Calu3 (cell line): ENCODE data around the gene FAM241A. TPM values are rescaled to one million over a fixed set of nuclear protein-coding genes. Genes with fewer than 3 reads are reported as not detected.

Source experiments
- BruUV-seq: library from RNA; stranded (reverse); fragments of 400-500 nt; replicated peaks from 2 replicates; lab custom pipeline; 2021; lab: Mats Ljungman, UMichigan
- CTCF ChIA-PET: fragments of 300-600 bp; sonication (Branson Sonifier 250); formaldehyde crosslinking; loops from one replicate; lab custom pipeline; 2022; ENCODE audit warnings: antibody characterized with exemption; lab: Charles Lee
- DNase-seq: peaks from one replicate; pipeline ENCODE4 v3.0.0; 2022
- H3K27ac Mint-ChIP-seq: one replicate; pipeline ENCODE4 v1.8.0; 2022; ENCODE audit warnings: mixed read lengths; ENCODE audit not compliant: unreplicated experiment
- H3K27me3 Mint-ChIP-seq: one replicate; pipeline ENCODE4 v1.8.0; 2022; ENCODE audit warnings: mixed read lengths; ENCODE audit not compliant: unreplicated experiment
- H3K36me3 Mint-ChIP-seq: one replicate; pipeline ENCODE4 v1.8.0; 2022; ENCODE audit warnings: mild to moderate bottlenecking, moderate library complexity, mixed read lengths; ENCODE audit not compliant: insufficient read depth, unreplicated experiment
- H3K4me1 Mint-ChIP-seq: one replicate; pipeline ENCODE4 v1.8.0; 2022; ENCODE audit warnings: mild to moderate bottlenecking, low read depth, mixed read lengths; ENCODE audit not compliant: unreplicated experiment
- H3K4me3 Mint-ChIP-seq: one replicate; pipeline ENCODE4 v1.8.0; 2022; ENCODE audit warnings: mild to moderate bottlenecking, low read depth, moderate library complexity, mixed read lengths; ENCODE audit not compliant: unreplicated experiment
- H3K9me3 Mint-ChIP-seq: one replicate; pipeline ENCODE4 v1.8.0; 2022; ENCODE audit warnings: low read depth, mixed read lengths; ENCODE audit not compliant: unreplicated experiment
- CTCF ChIP-seq: fragments of 200-600 bp; IDR thresholded peaks from one replicate; pipeline ENCODE4 v1.8.0; 2022; ENCODE audit warnings: antibody characterized with exemption; ENCODE audit not compliant: unreplicated experiment
- intact Hi-C: fragments of 100-400 bp; cut with micrococcal nuclease; formaldehyde crosslinking; loops from one replicate; pipeline ENCODE4 v1.10.0; 2022; ENCODE audit not compliant: unreplicated experiment
- total RNA-seq: library from RNA; stranded (reverse); gene quantifications from 2 replicates; pipeline ENCODE4 v1.2.3, GENCODE V29; 2022

Gene FAM241A
- total RNA-seq, 1 experiment from 2014 or later, result 1.6 TPM

DNA sequence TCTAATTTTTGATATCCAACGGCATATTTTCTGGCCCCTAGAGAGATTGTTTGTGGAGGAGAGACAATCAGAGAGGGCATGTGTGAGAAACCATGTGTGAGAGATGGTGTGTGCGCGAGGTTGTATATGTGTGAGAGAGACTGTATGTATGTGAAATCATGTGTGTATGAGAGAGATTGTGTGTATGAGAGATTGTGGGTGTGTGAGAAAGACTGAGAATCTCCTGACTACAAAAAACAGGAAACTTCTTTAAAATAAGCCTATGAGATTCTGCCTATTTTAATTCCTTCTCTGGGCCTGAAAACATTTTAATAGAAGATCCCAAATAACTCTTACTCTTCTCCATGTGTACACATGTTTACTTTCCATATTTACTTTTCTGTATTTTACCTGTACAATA lies 1.5 kb upstream of the FAM241A start:
- Mint-ChIP-seq H3K4me1 (peaks cover 8% of the 10 kb centered on the region), H3K27me3 (no peaks in the 10 kb centered on the region), H3K4me3 (no peak overlapping the region), H3K9me3 (no peaks in the 10 kb centered on the region), H3K27ac (no peak overlapping the region), H3K36me3 (peaks cover 17% of the 10 kb centered on the region)
- intact Hi-C loops, result no loop called here
- BruUV-seq, result no TSS peak
- no peak for TF ChIP-seq CTCF
- CTCF ChIA-PET, result no interaction called here
- no peak for DNase-seq

- H3K9me3 Mint-ChIP-seq, result no peaks in the 10 kb centered on the region
- no peak for TF ChIP-seq CTCF
- H3K4me3 Mint-ChIP-seq, result peak overlapping the region; percentile 85
- H3K4me1 Mint-ChIP-seq, result peaks cover 8% of the 10 kb centered on the region
- CTCF ChIA-PET, result interaction anchor here (0.6 kb wide), 1 partner anchor 44 kb away, joined by 6 read pairs; no protein-coding TSS in a partner anchor
- H3K27ac Mint-ChIP-seq, result no peak overlapping the region
- no peaks in the 10 kb centered on the region for H3K27me3 Mint-ChIP-seq
- no peak for DNase-seq
- peaks cover 17% of the 10 kb centered on the region for H3K36me3 Mint-ChIP-seq
- intact Hi-C loops, result loop anchor here (5.0 kb wide), 2 partner anchors 32 to 88 kb away; partner anchors contain the start of gene AP1AR
- no TSS peak for BruUV-seq
Observed at GRCh38 chr4:112144546-112145325, 518 bp upstream of the FAM241A start.

GRCh38 chr4:112145790-112146501 lies 692 bp downstream of the FAM241A start:
- no peak for TF ChIP-seq CTCF
- Mint-ChIP-seq H3K27me3 (no peaks in the 10 kb centered on the region), H3K9me3 (no peaks in the 10 kb centered on the region), H3K4me3 (peak overlapping the region; percentile 85), H3K36me3 (peaks cover 17% of the 10 kb centered on the region), H3K27ac (peak overlapping the region; percentile 47), H3K4me1 (peaks cover 8% of the 10 kb centered on the region)
- DNase-seq, result peak; percentile 36
- intact Hi-C loops, result loop anchor here (5.0 kb wide), 2 partner anchors 34 to 86 kb away; partner anchors contain the start of gene AP1AR
- CTCF ChIA-PET, result no interaction called here
- no TSS peak for BruUV-seq

DNA sequence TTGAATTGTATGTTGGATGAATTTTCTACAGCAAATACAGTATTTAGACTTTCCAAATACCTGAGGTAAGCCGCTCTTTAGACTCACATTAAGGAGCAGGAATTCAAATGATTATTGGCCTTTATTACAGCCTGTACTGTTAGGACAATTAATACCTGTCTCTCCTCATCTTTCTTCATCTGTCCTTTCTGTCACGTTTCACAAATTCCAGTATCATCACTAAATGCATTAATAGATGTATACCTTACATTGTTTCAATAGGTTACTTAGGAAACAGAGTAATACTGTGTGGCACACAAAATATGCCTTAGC lies 1.2 kb downstream of the FAM241A start:
- Mint-ChIP-seq H3K27me3 (no peaks in the 10 kb centered on the region), H3K4me3 (peak overlapping the region; percentile 85), H3K4me1 (peaks cover 8% of the 10 kb centered on the region), H3K27ac (peak overlapping the region; percentile 47), H3K9me3 (no peaks in the 10 kb centered on the region), H3K36me3 (peaks cover 17% of the 10 kb centered on the region)
- intact Hi-C loops, result loop anchor here (5.0 kb wide), 2 partner anchors 34 to 86 kb away; partner anchors contain the start of gene AP1AR
- CTCF ChIA-PET, result no interaction called here
- DNase-seq, result no peak
- no peak for TF ChIP-seq CTCF
- BruUV-seq, result no TSS peak
